Measurements from ENCODE around the gene SUCNR1.
"Not testable (repeated sequence)": the region's sequence is repeated elsewhere in the genome, so short reads cannot be mapped to it uniquely, and the experiment has no call there.

SUCNR1 gene

DNA sequence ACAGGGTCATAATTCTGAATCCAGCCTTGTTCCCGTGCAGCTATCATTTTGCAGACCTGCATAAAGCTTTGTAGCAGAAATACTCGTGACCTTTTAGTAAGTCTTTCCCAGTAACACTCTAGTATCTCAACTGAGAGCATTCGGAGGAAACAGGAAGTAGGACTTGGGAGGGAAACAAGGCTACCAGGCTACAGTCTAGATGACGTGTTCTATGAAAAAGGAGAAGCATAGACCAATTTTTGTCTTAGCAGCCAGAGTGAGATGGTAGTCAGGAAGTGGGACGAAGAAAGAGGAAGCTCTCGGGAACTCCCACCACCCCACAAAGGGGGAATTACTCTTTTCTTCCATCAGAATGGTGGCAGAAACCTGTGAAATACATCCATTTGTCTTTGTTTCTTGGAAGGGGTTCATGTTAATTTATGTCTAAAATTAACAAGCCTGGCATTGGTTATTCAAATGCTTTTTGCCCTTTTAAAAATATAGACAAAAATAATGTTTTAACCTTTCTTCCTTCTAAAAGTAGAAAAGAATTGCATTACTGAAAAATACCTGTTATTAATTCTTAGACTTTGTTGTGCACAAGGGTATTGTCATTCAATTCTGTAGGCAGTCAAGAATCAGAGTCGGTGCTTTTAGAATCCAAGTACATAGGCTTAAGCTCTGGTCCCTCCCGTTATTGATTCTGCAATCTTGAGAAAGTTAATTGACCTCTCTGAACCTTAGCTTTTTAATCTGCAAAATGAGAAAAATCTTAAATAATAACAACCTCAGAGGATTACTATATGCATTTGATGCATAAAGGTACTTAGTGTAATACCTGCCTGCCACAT, 1.6 kb upstream of the SUCNR1 start:
- peak in 1 of 2 donors; percentile 40 for DNase-seq

DNA sequence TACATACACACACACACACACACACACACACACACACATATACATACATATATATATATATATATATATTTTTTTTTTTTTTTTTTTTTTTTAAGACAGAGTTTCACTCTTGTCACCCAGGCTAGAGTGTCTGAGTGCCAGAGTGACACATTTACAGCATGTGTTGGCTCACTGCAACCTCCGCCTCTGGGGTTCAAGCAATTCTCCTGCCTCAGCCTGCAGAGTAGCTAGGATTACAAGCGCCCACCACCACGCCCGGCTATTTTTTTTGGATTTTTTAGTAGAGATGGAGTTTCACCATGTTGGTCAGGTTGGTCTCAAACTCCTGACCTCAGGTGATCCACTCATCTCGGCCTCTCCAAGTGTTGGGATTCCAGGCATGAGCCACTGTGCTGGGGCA, 636 bp downstream of the SUCNR1 start:
- DNase-seq, result not testable (repeated sequence)

DNA sequence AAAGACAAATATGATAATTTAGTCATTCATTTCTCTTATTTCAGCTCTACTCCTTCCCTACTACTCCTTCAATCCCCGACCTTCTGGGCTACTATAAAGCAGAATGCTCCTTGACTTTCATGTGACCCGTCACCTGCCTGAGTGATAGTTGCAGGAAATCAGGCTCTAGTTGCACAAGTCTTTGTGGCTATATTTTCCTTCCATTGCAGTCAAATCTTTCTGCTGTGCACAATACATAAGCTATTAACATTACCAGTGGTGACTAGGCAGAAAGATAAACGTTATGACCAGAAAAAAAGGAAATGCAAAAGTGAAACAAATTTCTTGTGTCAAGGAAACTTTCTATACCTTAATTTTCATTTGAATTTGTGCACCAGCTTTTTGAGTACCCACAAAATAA, 2.3 kb downstream of the SUCNR1 start:
- no peak for DNase-seq

DNA sequence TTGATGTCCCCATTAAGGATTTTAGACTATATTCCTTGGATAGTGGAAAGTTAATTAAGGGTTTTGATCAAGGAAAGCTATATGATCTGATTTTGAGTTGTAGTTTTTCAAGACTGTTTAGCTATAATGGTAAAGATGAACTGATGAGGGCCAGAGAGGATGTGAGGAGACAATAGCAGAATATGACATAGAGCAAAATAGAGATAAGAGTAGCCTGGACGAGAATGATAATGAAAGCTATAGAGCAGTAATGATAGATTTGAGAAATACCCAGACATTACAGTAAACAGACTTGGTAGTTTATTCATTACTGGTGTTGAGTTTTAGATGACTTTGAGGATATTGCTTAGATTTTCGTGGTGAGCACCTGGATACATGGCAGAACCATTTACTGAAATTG, 3.8 kb downstream of the SUCNR1 start:
- DNase-seq, result no peak

GRCh38 chr3:151878465-151878864, 5.0 kb downstream of the SUCNR1 start:
- DNase-seq, result no peak

- no peak for DNase-seq
Measured at GRCh38 chr3:151879037-151879436, 5.6 kb downstream of the SUCNR1 start.

- DNase-seq, result no peak
Measured at GRCh38 chr3:151879679-151880415, 6.4 kb downstream of the SUCNR1 start.

DNA sequence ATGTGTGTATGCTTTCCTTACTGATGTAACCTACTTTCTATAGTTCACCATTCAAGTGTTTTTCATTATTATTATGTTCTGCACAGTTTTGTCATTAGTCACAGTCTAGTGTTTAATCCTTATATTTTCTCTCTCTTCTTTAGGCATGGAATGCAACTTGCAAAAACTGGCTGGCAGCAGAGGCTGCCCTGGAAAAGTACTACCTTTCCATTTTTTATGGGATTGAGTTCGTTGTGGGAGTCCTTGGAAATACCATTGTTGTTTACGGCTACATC, 6.9 kb downstream of the SUCNR1 start:
- no peak for DNase-seq

DNA sequence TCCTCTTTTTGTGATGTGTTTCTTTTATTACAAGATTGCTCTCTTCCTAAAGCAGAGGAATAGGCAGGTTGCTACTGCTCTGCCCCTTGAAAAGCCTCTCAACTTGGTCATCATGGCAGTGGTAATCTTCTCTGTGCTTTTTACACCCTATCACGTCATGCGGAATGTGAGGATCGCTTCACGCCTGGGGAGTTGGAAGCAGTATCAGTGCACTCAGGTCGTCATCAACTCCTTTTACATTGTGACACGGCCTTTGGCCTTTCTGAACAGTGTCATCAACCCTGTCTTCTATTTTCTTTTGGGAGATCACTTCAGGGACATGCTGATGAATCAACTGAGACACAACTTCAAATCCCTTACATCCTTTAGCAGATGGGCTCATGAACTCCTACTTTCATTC, 7.7 kb downstream of the SUCNR1 start:
- no peak for DNase-seq

DNA sequence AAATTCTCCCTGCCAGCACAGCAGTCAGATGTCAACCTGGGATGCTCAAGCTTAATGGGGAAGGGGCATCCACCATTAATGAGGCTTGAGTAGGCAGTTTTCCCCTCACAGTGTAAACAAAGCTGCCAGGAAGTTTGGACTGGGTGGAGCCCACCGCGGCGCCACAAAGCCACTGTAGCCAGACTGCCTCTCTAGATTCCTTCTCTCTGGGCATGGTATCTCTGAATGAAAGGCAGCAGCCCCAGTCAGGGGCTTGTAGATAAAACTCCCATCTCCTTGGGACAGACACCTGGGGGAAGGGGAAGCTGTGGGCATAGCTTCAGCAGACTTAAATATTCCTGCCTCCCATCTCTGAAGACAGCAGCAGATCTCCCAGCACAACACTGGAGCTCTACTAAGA, 12.0 kb downstream of the SUCNR1 start:
- DNase-seq, result not testable (repeated sequence)

GRCh38 chr3:151887450-151888211, 14.2 kb downstream of the SUCNR1 start:
- DNase-seq, result not testable (repeated sequence)

- DNase-seq, result no peak
Measured at GRCh38 chr3:151890721-151891141, 17.3 kb downstream of the SUCNR1 start.

GRCh38 chr3:151891721-151892120, 18.3 kb downstream of the SUCNR1 start:
- DNase-seq, result no peak

DNA sequence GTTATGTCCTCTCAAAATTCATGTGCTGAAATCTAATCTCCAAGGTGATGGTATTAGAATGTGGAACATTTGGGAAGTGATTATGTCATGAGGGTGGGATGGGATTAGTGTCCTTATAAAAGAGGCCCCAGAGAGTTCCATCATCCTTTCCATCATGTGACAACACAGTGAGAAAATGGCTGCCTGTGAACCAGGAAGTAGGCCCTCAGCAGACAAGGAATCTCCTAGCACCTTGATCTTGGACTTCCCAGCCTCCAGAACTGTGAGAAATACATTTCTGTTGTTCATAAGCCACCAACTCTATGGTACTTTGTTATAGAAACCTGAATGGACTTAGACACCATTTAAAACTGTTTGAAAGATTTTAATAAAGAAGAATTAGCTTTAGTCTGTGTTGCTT, 20.8 kb downstream of the SUCNR1 start:
- no peak for DNase-seq

- no peak for DNase-seq
Measured at GRCh38 chr3:151895478-151896241, 22.2 kb downstream of the SUCNR1 start.

- no peak for DNase-seq
Measured at GRCh38 chr3:151896246-151897012, 23.0 kb downstream of the SUCNR1 start.

- DNase-seq, result not testable (repeated sequence)
Measured at GRCh38 chr3:151898121-151898520, 24.7 kb downstream of the SUCNR1 start.

DNA sequence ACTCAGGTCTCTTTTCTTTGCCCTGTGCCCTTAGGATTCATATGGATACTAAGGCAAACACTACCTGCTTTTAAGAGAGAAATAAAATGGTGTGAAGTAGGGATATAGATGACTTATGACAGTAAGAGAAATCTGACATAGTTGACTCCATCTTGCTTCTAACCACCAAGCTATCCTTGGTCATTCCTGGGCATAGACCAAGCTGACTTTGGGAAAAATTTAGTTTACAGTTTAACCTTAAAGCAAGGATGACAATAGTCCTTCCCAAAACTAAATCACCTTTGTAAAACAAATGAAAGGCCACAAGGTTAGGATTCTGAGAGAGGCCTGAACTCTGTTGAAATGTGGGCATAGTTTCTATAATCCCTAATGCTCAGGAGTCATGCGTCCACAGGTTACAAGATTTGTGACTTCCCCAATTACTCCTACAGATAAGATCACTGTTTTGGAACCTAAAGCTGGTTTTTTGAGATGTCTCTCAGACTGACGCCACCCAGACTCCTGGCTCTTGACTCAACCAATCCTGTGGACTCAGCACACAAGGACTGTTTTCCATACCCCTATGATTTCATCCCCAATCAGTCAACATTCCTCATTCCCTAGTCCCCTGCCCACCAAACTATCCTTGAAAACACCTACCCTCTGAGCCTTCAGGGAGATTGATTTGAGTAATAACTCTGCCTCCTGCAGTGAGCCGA, 25.3 kb downstream of the SUCNR1 start:
- not testable (repeated sequence) for DNase-seq

- DNase-seq, result no peak
Measured at GRCh38 chr3:151899996-151900395, 26.6 kb downstream of the SUCNR1 start.

DNA sequence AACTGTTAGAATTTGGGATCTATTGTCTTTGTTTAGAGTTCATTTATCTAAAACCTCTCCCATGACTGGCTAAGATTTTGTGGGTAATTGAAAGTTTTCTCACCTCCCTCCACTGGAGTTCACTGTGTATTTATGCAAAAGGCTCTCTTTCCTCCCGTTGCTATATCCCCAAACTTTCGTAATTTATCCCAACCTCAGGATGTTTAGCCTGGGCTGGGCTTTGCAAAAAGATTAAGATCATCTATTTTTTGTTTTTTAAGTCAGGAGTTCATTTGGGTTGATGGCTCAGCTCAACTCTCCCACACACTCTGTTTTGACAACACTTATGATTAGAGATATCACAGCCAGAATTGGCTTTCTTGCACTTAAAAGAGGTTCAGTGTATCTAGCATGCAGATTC, 27.0 kb downstream of the SUCNR1 start:
- DNase-seq, result no peak

GRCh38 chr3:151900884-151901643, 27.6 kb downstream of the SUCNR1 start:
- DNase-seq, result no peak
